ENCODE measurements around the gene MICU1. TPM values are rescaled to one million over a fixed set of nuclear protein-coding genes. Genes with fewer than 3 reads are reported as not detected.

Gene MICU1
- total and polyA plus RNA-seq, 10 of the 15 experiments (the other 5 are each of a cell fraction or from before 2014, with no cell fraction given), result 18.2 to 36.4 (median 22.2) TPM

GRCh38 chr10:72344932-72345331 is 280.9 kb downstream of the MICU1 start:
- ChIA-PET POLR2A (interaction anchor here (0.5 to 1.5 kb wide), 2 partner anchors 13 to 310 kb away, joined by 3 to 4 read pairs; no protein-coding TSS in a partner anchor), SMC1A (ENCODE audit: uncharacterized antibody, unreplicated experiment) (interaction anchor here (0.9 to 2.7 kb wide), 6 partner anchors 10 to 448 kb away, joined by 3 to 8 read pairs (median 4); partner anchors contain the start of gene DNAJB12), RAD21 (ENCODE audit: unreplicated experiment) (interaction anchor here (0.7 to 1.5 kb wide), 6 partner anchors 129 to 389 kb away, joined by 3 to 7 read pairs (median 4); partner anchors contain the start of genes ANAPC16 and ASCC1), CTCF (interaction anchor here (0.8 to 5.9 kb wide), 9 partner anchors 8 to 488 kb away, joined by 3 to 51 read pairs (median 4); no protein-coding TSS in a partner anchor)
- whole genome bisulfite sequencing (ENCODE audit: insufficient coverage, insufficient replicate concordance, low lambda C conversion rate, missing lambda C conversion rate), result 5% methylated on average over 11 of the region's 11 CpGs
- in situ Hi-C loops (cut with MboI), result no loop called here
- H3K4me1 ChIP-seq (ENCODE audit: control insufficient read depth, insufficient read depth, low read length), result peaks cover 19% of the 10 kb centered on the region
- no peak for FAIRE-seq
- no TSS peak for BruUV-seq (replicated peaks)
- H3K79me2 ChIP-seq (ENCODE audit: control insufficient read depth, insufficient read depth, low read length), result peaks cover 1% of the 10 kb centered on the region; the same call in 1 of the 2 replicates
- DNase-seq (ENCODE audit: low read depth, low spot score), result no peak
- H3K27ac ChIP-seq (ENCODE audit: control insufficient read depth, insufficient read depth), result peak overlapping the region; percentile 44; the same call in 1 of the 2 replicates
- H3K4me2 ChIP-seq (ENCODE audit: control insufficient read depth, insufficient read depth), result peak overlapping the region; percentile 30; the same call in 1 of the 2 replicates
- no peaks in the 10 kb centered on the region for H4K20me1 ChIP-seq (ENCODE audit: control insufficient read depth, insufficient read depth)
- ATAC-seq, result peak; percentile 49
- H3K27me3 ChIP-seq (replicated peaks in 1 of 2; ENCODE audit: control insufficient read depth in 2 of 2, insufficient read depth in 2 of 2, low read length in 1 of 2), result no peaks in the 10 kb centered on the region
- H3K9ac ChIP-seq (ENCODE audit: control insufficient read depth, insufficient read depth, low read length), result no peak overlapping the region
- intact Hi-C loops (cut with micrococcal nuclease; ENCODE audit: unreplicated experiment), result no loop called here
- H3K9me3 ChIP-seq (replicated peaks; ENCODE audit: control insufficient read depth, insufficient read depth, low read length), result no peaks in the 10 kb centered on the region; the same call in 2 of the 3 replicates
- H3K36me3 ChIP-seq (ENCODE audit: control insufficient read depth in 2 of 2, insufficient read depth in 2 of 2, low read length in 1 of 2), result peaks cover 14 to 16% of the 10 kb centered on the region in 2 experiments
- H3K4me3 ChIP-seq, result no peak overlapping the region
- no peak overlapping the region for H2AFZ ChIP-seq (ENCODE audit: control insufficient read depth, low read depth, low read length)
- TF ChIP-seq MYC (IDR thresholded peaks at IDR 0.05; ENCODE audit: insufficient read depth, insufficient read length, insufficient replicate concordance, low read length, severe bottlenecking) (no peak), TBL1XR1 (IDR thresholded peaks at IDR 0.05; ENCODE audit: low read depth, low read length) (0 out of 2 replicates have a peak, but pooled peaks have one; percentile 51), CEBPZ (IDR thresholded peaks at IDR 0.05; ENCODE audit: low read depth, low read length) (no peak), TARDBP (IDR thresholded peaks at IDR 0.05; ENCODE audit: borderline replicate concordance) (no peak), TCF12 (IDR thresholded peaks at IDR 0.05; ENCODE audit: low read depth, low read length) (peak; percentile 17; the same call in 1 of the 2 replicates), RAD21 (IDR thresholded peaks at IDR 0.05; ENCODE audit: insufficient read depth, low read depth, low read length) (no peak), NFYB (IDR thresholded peaks at IDR 0.05; ENCODE audit: insufficient read depth, low read depth, low read length) (no peak), STAT1 (conservative IDR thresholded peaks at IDR 0.05) (no peak), EZH2 (IDR thresholded peaks at IDR 0.05; ENCODE audit: borderline replicate concordance, control insufficient read depth, low read depth, low read length) (no peak), ESRRA (IDR thresholded peaks at IDR 0.05; ENCODE audit: low read length) (no peak), CUX1 (IDR thresholded peaks at IDR 0.05; ENCODE audit: insufficient replicate concordance, low read depth, low read length) (no peak), HDAC2 (IDR thresholded peaks at IDR 0.05) (no peak), EP300 (IDR thresholded peaks at IDR 0.05; ENCODE audit: borderline replicate concordance in 1 of 2, control insufficient read depth in 1 of 2, low read depth in 2 of 2, low read length in 2 of 2) (no peak), TCF3 (IDR thresholded peaks at IDR 0.05; ENCODE audit: borderline replicate concordance, insufficient read depth, low read depth, low read length) (0 out of 2 replicates have a peak, but pooled peaks have one; percentile 56), ZNF274 (IDR thresholded peaks at IDR 0.05; ENCODE audit: insufficient read depth, insufficient read length) (no peak)

All from GM12878 (cell line).